A673 (cell line): Measurements from ENCODE around the gene SRM.

ENCODE experiments used
- EZH2 ChIP-seq: fragments of 200-600 bp; sonication (generic); IDR thresholded peaks from 2 replicates; pipeline ENCODE4 v1.6.1; 2017; ENCODE audit warnings: borderline replicate concordance, low read depth, mild to moderate bottlenecking, mixed read lengths, antibody characterized with exemption, low read length; ENCODE audit not compliant: poor library complexity, severe bottlenecking
- TF ChIP-seq, protein P1 (sequence below): fragments of 300-800, 200-600 bp; sonication (generic); conservative IDR thresholded peaks from 2 replicates; pipeline ENCODE4 v1.5.1; 2017; ENCODE audit warnings: low read depth, mild to moderate bottlenecking, antibody characterized with exemption, low read length, moderate library complexity, mixed read lengths

DNA sequence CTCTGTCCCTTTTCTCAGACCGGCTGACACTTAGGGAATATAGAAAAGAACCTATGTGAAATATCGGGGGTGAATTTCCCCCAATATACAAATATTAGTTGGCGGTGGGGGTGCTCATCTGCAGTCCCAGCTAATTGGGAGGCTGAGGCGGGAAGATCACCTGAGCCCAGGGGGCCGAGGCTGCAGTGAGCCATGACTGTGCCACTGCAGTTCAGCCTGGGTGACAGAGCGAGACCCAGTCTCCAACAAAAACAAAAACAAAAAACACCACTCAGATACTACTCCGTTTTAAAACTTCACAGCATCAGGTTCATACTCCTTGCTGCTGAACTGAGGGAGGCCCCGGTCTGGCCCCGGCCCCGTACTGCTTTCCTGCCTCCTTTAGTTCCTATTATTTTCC, 45.8 kb upstream of the SRM start:
- TF ChIP-seq, protein P1, sequence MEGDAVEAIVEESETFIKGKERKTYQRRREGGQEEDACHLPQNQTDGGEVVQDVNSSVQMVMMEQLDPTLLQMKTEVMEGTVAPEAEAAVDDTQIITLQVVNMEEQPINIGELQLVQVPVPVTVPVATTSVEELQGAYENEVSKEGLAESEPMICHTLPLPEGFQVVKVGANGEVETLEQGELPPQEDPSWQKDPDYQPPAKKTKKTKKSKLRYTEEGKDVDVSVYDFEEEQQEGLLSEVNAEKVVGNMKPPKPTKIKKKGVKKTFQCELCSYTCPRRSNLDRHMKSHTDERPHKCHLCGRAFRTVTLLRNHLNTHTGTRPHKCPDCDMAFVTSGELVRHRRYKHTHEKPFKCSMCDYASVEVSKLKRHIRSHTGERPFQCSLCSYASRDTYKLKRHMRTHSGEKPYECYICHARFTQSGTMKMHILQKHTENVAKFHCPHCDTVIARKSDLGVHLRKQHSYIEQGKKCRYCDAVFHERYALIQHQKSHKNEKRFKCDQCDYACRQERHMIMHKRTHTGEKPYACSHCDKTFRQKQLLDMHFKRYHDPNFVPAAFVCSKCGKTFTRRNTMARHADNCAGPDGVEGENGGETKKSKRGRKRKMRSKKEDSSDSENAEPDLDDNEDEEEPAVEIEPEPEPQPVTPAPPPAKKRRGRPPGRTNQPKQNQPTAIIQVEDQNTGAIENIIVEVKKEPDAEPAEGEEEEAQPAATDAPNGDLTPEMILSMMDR = no peak
- no peak for TF ChIP-seq EZH2
